HFF-Myc (cell line): ENCODE measurements around the gene ANKRD61.
"Not testable (repeated sequence)": the region's sequence is repeated elsewhere in the genome, so short reads cannot be mapped to it uniquely, and the experiment has no call there.

Experiments
- DNase-seq: peaks from one replicate; pipeline ENCODE4 v3.0.0-alpha.2; 2011; ENCODE audit warnings: low read depth; ENCODE audit errors: extremely low read depth
- H3K4me3 ChIP-seq: replicated peaks from 2 replicates; pipeline ENCODE4 v1.5.1; 2011; ENCODE audit warnings: low read depth, mild to moderate bottlenecking, control low read depth, low read length
- TF ChIP-seq, protein P1 (sequence below): IDR thresholded peaks from 2 replicates; pipeline ENCODE4 v1.5.1; 2012; ENCODE audit warnings: mild to moderate bottlenecking, low read depth, low read length, control low read depth; ENCODE audit errors: missing control alignments

Gene ANKRD61

GRCh38 chr7:6071406-6071805 lies 40.2 kb downstream of the ANKRD61 start:
- H3K4me3 ChIP-seq: no peak overlapping the region
- DNase-seq: no peak
- TF ChIP-seq, protein P1, sequence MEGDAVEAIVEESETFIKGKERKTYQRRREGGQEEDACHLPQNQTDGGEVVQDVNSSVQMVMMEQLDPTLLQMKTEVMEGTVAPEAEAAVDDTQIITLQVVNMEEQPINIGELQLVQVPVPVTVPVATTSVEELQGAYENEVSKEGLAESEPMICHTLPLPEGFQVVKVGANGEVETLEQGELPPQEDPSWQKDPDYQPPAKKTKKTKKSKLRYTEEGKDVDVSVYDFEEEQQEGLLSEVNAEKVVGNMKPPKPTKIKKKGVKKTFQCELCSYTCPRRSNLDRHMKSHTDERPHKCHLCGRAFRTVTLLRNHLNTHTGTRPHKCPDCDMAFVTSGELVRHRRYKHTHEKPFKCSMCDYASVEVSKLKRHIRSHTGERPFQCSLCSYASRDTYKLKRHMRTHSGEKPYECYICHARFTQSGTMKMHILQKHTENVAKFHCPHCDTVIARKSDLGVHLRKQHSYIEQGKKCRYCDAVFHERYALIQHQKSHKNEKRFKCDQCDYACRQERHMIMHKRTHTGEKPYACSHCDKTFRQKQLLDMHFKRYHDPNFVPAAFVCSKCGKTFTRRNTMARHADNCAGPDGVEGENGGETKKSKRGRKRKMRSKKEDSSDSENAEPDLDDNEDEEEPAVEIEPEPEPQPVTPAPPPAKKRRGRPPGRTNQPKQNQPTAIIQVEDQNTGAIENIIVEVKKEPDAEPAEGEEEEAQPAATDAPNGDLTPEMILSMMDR: no peak

- DNase-seq: no peak
Observed at GRCh38 chr7:6074612-6075380, 43.6 kb downstream of the ANKRD61 start.

DNA sequence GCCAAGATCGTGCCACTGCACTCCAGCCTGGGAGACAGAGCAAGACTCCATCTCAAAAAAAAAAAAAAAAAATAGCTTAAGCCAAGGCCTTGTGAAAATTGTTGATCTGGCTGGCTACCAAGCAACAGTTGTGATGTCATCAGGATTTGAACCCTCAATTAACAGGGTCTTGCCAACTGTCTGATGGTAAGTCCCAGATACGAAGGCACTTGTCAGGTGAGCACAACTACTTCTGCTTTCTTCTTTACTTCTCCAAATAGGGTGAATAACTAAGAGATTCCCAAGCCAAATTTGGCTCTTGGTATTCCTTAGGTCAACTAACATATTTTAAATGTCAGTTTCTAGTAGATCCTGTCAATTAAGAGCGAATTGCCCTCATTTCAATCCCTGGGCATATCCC lies 47.4 kb downstream of the ANKRD61 start:
- no peak for DNase-seq
- TF ChIP-seq, protein P1: no peak
- H3K4me3 ChIP-seq: no peak overlapping the region

More at GRCh38 chr7:6074612-6075380, 43.6 kb downstream of the ANKRD61 start:
- no peak overlapping the region for H3K4me3 ChIP-seq
- TF ChIP-seq, protein P1: no peak

DNA sequence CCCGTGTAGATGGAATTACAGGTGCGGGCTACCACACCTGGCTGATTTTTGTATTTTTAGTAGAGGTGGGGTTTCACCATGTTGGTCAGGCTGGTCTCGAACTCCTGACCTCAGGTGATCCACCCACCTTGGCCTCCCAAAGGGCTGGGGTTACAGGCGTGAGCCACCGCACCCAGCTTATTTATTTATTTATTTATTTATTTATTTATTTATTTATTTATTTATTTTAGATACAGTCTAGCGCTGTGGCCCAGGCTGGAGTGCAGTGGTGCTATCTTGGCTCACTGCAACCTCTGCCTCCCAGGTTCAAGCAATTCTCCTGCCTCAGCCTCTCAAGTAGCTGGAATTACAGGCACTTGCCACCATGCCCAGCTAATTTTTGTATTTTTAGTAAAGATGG lies 51.9 kb downstream of the ANKRD61 start:
- not testable (repeated sequence) for H3K4me3 ChIP-seq, DNase-seq
